Cardiac muscle cell (in vitro differentiated cells and primary cell): ENCODE results near the gene KMT2B. TPM values are rescaled to one million over a fixed set of nuclear protein-coding genes. Genes with fewer than 3 reads are reported as not detected.

Experiments used
- DNase-seq, 2 donors: peaks; one replicate each; pipeline versions ENCODE4 v3.0.0 to v3.0.0-alpha.2; 2010 to 2017; ENCODE audit warnings: low read depth in 1 of 2, low spot score in 1 of 2
- H3K27ac ChIP-seq: fragments of 200-600 bp; sonication (generic); 2 replicates; pipeline ENCODE4 v1.5.1; 2016
- H3K27me3 ChIP-seq: fragments of 200-600 bp; sonication (generic); 2 replicates; pipeline ENCODE4 v1.6.0; 2016; ENCODE audit warnings: control low read depth
- H3K36me3 ChIP-seq: fragments of 200-600 bp; sonication (generic); 2 replicates; pipeline ENCODE4 v1.5.1; 2016; ENCODE audit warnings: control low read depth
- H3K4me1 ChIP-seq: fragments of 200-600 bp; sonication (generic); 2 replicates; pipeline ENCODE4 v1.8.1; 2017; ENCODE audit warnings: low read depth, mild to moderate bottlenecking, mixed run types
- H3K4me3 ChIP-seq: fragments of 200-600 bp; sonication (generic); 2 replicates; pipeline ENCODE4 v1.5.1; 2016; ENCODE audit warnings: mild to moderate bottlenecking
- H3K9me3 ChIP-seq: fragments of 200-600 bp; sonication (generic); 2 replicates; pipeline ENCODE4 v1.5.1; 2017; ENCODE audit warnings: low read depth, mild to moderate bottlenecking, control low read depth
- CTCF ChIP-seq: IDR thresholded peaks from 2 replicates; pipeline ENCODE4 v1.5.1; 2012; ENCODE audit warnings: low read depth, mild to moderate bottlenecking, low read length
- polyA plus RNA-seq: library from polyadenylated mRNA; unstranded; fragments of >200 nt; fragmentation: Nextera tagmentation; extraction: Ambion mirVana; gene quantifications from 2 replicates; pipeline ENCODE4 v1.2.1, GENCODE V29; 2016
- total RNA-seq: library from RNA; depleted of rRNA; stranded (reverse); fragments of >200 nt; gene quantifications from 2 replicates; pipeline ENCODE4 v1.2.3, GENCODE V29; 2016

Gene KMT2B
- total and polyA plus RNA-seq, 2 experiments from 2014 or later: 8.9 to 38.1 TPM

- H3K36me3 ChIP-seq: peaks cover 36% of the 10 kb centered on the region
- H3K4me3 ChIP-seq: no peak overlapping the region
- DNase-seq: no peak
- no peak overlapping the region for H3K27ac ChIP-seq
- H3K4me1 ChIP-seq: peaks cover under 1% of the 10 kb centered on the region
- TF ChIP-seq CTCF: no peak
- H3K9me3 ChIP-seq: no peaks in the 10 kb centered on the region
- H3K27me3 ChIP-seq: no peaks in the 10 kb centered on the region
Measured at GRCh38 chr19:35734889-35735288, 17.1 kb downstream of the KMT2B start.

- H3K4me1 ChIP-seq: peaks cover 3% of the 10 kb centered on the region
- no peak for DNase-seq
- no peaks in the 10 kb centered on the region for H3K27me3 ChIP-seq
- no peak overlapping the region for H3K4me3 ChIP-seq
- H3K9me3 ChIP-seq: no peaks in the 10 kb centered on the region
- H3K36me3 ChIP-seq: peaks cover 21% of the 10 kb centered on the region
- peak; percentile 2 for TF ChIP-seq CTCF
- no peak overlapping the region for H3K27ac ChIP-seq
Measured at GRCh38 chr19:35736913-35737886, 19.4 kb downstream of the KMT2B start.

- Histone ChIP-seq H3K9me3 (no peaks in the 10 kb centered on the region), H3K27me3 (no peaks in the 10 kb centered on the region), H3K4me3 (no peak overlapping the region), H3K4me1 (peaks cover 3% of the 10 kb centered on the region), H3K36me3 (peaks cover 16% of the 10 kb centered on the region), H3K27ac (no peak overlapping the region)
- DNase-seq: no peak
- TF ChIP-seq CTCF: no peak
Measured at GRCh38 chr19:35738021-35738886, 20.5 kb downstream of the KMT2B start.

GRCh38 chr19:35738887-35739229 lies 21.1 kb downstream of the KMT2B start:
- no peak overlapping the region for H3K4me3 ChIP-seq
- H3K27me3 ChIP-seq: no peaks in the 10 kb centered on the region
- TF ChIP-seq CTCF: no peak

GRCh38 chr19:35739275-35740107 lies 21.7 kb downstream of the KMT2B start:
- H3K36me3 ChIP-seq: peaks cover 11% of the 10 kb centered on the region
- no peak for DNase-seq

More at GRCh38 chr19:35738887-35739229, 21.1 kb downstream of the KMT2B start:
- Histone ChIP-seq H3K9me3 (no peaks in the 10 kb centered on the region), H3K36me3 (peaks cover 15% of the 10 kb centered on the region), H3K4me1 (peaks cover 3% of the 10 kb centered on the region), H3K27ac (no peak overlapping the region)
- no peak for DNase-seq

More at GRCh38 chr19:35739275-35740107, 21.7 kb downstream of the KMT2B start:
- no peak for TF ChIP-seq CTCF
- Histone ChIP-seq H3K4me1 (peaks cover 3% of the 10 kb centered on the region), H3K27me3 (no peaks in the 10 kb centered on the region), H3K9me3 (no peaks in the 10 kb centered on the region), H3K4me3 (peak overlapping the region; percentile 57), H3K27ac (no peak overlapping the region)
